Immature natural killer cell (primary cell): Measurements from ENCODE around the gene FGFR3. TPM values are rescaled to one million over a fixed set of nuclear protein-coding genes. Genes with fewer than 3 reads are reported as not detected.
"Not testable (repeated sequence)": the region's sequence is repeated elsewhere in the genome, so short reads cannot be mapped to it uniquely, and the experiment has no call there.

Source experiments
- DNase-seq, 3 donors: peaks; one replicate each; pipeline ENCODE4 v3.0.0; 2022; ENCODE audit warnings: mixed read lengths in 1 of 3
- H3K27ac Mint-ChIP-seq, 6 donors: one replicate each; pipeline ENCODE4 v1.8.0; 2020; ENCODE audit warnings: mixed read lengths in 6 of 6, mild to moderate bottlenecking in 5 of 6, inconsistent platforms in 4 of 6, moderate library complexity in 3 of 6
- H3K27me3 Mint-ChIP-seq, 3 donors: one replicate each; pipeline ENCODE4 v1.8.0; 2020 to 2021; ENCODE audit warnings: low read depth in 3 of 3, mild to moderate bottlenecking in 3 of 3, mixed read lengths in 3 of 3, moderate library complexity in 3 of 3, inconsistent platforms in 1 of 3
- H3K36me3 Mint-ChIP-seq, 3 donors: one replicate each; pipeline ENCODE4 v1.8.0; 2020; ENCODE audit warnings: mixed read lengths in 3 of 3, inconsistent platforms in 2 of 3, mild to moderate bottlenecking in 2 of 3
- H3K4me1 Mint-ChIP-seq, 2 donors: one replicate each; pipeline ENCODE4 v1.8.0; 2020; ENCODE audit warnings: inconsistent platforms in 2 of 2, mild to moderate bottlenecking in 2 of 2, mixed read lengths in 2 of 2, moderate library complexity in 1 of 2
- H3K4me3 Mint-ChIP-seq, 5 donors: one replicate each; pipeline ENCODE4 v1.8.0; 2020; ENCODE audit warnings: mild to moderate bottlenecking in 5 of 5, mixed read lengths in 5 of 5, inconsistent platforms in 3 of 5, moderate library complexity in 3 of 5
- H3K9me3 Mint-ChIP-seq, 6 donors: one replicate each; pipeline ENCODE4 v1.8.0; 2020; ENCODE audit warnings: mild to moderate bottlenecking in 6 of 6, mixed read lengths in 6 of 6, inconsistent platforms in 4 of 6, moderate library complexity in 3 of 6
- polyA plus RNA-seq, 3 donors: library from polyadenylated mRNA; unstranded; fragments of 300-500 nt; fragmentation: Illumina TruSeq; gene quantifications; one replicate each; pipeline ENCODE4 v1.2.3, GENCODE V29; 2021

The FGFR3 gene
- polyA plus RNA-seq, 3 donors from 2014 or later, result not detected

DNA sequence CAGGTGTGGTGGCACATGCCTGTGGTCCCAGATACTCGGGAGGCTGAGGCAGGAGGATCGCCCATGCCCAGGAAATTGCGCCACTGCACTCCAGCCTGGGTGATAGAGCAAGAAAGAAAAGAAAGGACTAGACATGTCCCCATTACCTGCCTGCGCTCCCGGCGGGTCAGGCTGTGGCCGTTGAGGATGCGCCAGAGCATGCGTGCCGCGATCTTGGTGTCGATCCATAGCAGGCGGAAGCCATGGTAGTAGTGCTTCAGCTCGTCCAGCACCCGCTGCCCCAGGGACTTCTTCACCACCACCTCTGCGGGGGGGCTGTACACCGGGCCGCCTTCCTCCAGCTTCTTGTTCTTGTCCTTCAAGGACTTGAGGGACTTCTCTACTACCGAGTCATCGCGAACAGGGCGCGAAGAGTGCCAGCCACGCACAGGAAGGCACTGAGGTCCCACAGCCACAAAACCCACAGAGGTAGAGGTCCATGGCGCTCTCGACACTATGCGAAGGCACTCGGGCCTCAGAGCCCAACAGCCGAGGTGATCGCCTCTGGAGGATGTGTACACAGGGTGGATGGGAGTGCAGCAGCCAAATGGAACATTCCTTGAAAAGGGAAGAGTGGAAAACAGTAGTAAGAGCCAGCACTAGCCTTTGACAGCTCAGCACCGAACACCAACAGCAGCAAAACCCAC is 48.3 kb downstream of the FGFR3 start:
- Mint-ChIP-seq H3K27ac (peak overlapping the region in 1 of 6 donors; percentile 24), H3K27me3 (peaks cover 0 to 3% (median 0%) of the 10 kb centered on the region in 3 donors), H3K4me1 (peaks cover 13 to 14% of the 10 kb centered on the region in 2 donors), H3K9me3 (no peaks in the 10 kb centered on the region), H3K4me3 (no peak overlapping the region), H3K36me3 (peaks cover 6 to 24% (median 10%) of the 10 kb centered on the region in 3 donors)
- no peak for DNase-seq

DNA sequence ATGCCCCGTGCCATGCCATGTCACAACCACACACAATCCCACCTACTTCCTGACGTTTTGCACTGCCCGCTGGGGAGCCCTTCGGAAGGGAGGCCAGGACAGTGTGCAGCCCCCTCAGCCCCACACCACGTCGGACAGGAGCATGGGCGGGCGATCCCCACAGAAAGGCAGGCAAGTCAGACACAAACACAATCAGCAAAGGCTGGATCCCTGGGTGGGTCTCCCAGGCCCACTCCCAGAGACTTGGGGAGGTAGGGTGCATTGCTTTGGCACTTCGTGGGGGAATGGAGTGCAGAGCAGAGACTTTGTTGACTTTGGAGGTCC is 48.8 kb downstream of the FGFR3 start:
- no peaks in the 10 kb centered on the region for H3K9me3 Mint-ChIP-seq
- peaks cover 13 to 14% of the 10 kb centered on the region in 2 donors for H3K4me1 Mint-ChIP-seq
- no peak for DNase-seq
- no peak overlapping the region for H3K4me3 Mint-ChIP-seq
- peak overlapping the region in 1 of 6 donors; percentile 24 for H3K27ac Mint-ChIP-seq
- peaks cover 0 to 3% (median 0%) of the 10 kb centered on the region in 3 donors for H3K27me3 Mint-ChIP-seq
- H3K36me3 Mint-ChIP-seq, result peaks cover 6 to 28% (median 10%) of the 10 kb centered on the region in 3 donors

DNA sequence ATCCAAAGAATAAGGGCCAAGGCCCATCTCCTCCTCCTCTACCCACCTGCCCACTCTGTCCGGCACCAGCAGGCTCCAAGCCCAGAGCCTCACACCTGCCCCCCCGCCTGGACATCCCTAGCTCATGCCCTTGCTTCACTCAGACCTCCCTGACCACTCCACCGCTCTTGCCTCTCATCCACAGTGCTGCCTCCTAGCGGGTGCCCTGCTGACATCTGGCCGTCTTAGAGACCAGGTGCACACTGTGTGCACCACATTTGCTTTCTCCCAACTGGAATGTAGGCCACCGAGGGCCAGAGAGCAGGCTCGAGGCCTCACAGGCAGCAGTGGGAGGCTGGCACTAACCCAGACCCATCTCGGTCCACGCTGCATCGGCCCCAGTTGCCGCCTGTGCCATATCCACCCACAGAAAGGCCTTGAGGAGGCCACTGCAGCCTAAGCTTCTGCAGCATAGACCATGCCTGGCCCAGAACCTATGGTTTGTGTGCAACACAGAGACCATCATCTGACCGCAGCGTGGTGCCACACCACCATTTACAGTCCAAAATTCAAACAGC is 49.3 kb downstream of the FGFR3 start:
- H3K9me3 Mint-ChIP-seq, result no peaks in the 10 kb centered on the region
- peak overlapping the region in 1 of 6 donors; percentile 50 for H3K27ac Mint-ChIP-seq
- no peak overlapping the region for H3K4me3 Mint-ChIP-seq
- H3K4me1 Mint-ChIP-seq, result peaks cover 13 to 14% of the 10 kb centered on the region in 2 donors
- H3K27me3 Mint-ChIP-seq, result peaks cover 0 to 3% (median 0%) of the 10 kb centered on the region in 3 donors
- no peak for DNase-seq
- H3K36me3 Mint-ChIP-seq, result peaks cover 6 to 28% (median 10%) of the 10 kb centered on the region in 3 donors

DNA sequence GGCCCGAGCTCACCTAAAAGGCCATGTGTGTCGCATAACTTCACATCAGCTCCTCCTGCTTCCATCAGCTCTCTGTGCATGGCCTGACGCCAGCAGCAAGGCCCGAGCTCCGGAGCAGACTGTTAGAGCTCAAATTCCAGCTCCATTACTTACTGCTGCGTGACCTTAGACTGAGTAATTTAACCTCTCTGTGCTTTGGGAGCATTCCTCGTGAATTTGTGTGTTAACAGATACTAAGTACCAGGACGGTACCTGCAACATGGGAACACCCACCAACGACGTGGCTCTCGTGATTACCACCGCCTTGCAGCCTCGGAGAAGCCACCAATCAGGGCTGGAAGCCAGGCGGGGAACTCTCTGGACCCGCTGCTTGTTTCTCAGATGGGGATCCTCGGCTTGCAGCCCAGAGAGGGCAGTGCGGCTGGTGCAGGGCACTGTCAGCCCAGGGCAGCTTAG is 49.9 kb downstream of the FGFR3 start:
- Mint-ChIP-seq H3K27ac (no peak overlapping the region), H3K36me3 (peaks cover 6 to 28% (median 10%) of the 10 kb centered on the region in 3 donors), H3K4me1 (peaks cover 13 to 14% of the 10 kb centered on the region in 2 donors), H3K9me3 (no peaks in the 10 kb centered on the region), H3K4me3 (no peak overlapping the region), H3K27me3 (peaks cover 0 to 3% (median 0%) of the 10 kb centered on the region in 3 donors)
- no peak for DNase-seq

DNA sequence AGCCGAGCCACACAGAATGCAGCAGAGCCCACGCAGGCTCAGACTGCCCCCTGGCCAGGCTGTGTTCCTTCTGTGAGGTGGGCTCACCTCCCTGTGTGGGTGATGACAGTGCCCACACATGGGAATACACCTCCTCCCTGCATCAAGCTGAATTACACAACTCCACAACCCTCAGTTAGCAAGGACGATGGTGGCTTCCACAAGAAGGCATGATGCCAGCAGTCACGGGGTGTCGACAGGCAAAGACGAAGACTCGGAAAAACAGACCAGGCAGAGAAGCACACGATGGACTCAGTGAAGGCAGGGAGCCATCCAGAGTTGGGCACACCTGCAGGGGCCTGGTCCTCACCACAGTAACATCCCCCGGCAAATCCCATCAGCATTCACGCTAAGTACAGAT is 50.8 kb downstream of the FGFR3 start:
- H3K4me3 Mint-ChIP-seq, result no peak overlapping the region
- H3K27ac Mint-ChIP-seq, result peak overlapping the region in 1 of 6 donors; percentile 67
- H3K4me1 Mint-ChIP-seq, result peaks cover 13 to 14% of the 10 kb centered on the region in 2 donors
- no peak for DNase-seq
- peaks cover 6 to 28% (median 10%) of the 10 kb centered on the region in 3 donors for H3K36me3 Mint-ChIP-seq
- H3K27me3 Mint-ChIP-seq, result peaks cover 0 to 3% (median 0%) of the 10 kb centered on the region in 3 donors
- no peaks in the 10 kb centered on the region for H3K9me3 Mint-ChIP-seq

DNA sequence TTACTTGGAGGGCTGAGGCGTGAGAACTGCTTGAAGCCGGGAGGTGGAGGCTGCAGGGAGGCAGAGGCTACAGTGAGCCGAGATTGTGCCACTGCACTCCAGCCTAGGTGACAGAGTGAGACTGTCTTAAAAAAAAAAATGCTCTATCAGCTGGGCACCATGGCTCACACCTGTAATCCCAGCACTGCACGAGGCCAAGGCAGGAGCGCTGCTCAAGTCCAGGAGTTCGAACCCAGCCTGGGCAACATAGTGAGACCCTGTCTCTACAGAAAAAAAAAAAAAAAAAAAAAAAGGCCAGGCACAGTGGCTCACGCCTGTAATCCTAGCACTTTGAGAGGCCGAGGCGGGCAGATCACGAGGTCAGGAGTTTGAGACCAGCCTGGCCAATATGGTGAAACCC is 51.5 kb downstream of the FGFR3 start:
- H3K9me3 Mint-ChIP-seq, DNase-seq, H3K4me3 Mint-ChIP-seq, H3K27me3 Mint-ChIP-seq, H3K27ac Mint-ChIP-seq: not testable (repeated sequence)
- H3K36me3 Mint-ChIP-seq, result peaks cover 0 to 22% (median 3%) of the 10 kb centered on the region in 3 donors
- H3K4me1 Mint-ChIP-seq, result peaks cover 12 to 14% of the 10 kb centered on the region in 2 donors

DNA sequence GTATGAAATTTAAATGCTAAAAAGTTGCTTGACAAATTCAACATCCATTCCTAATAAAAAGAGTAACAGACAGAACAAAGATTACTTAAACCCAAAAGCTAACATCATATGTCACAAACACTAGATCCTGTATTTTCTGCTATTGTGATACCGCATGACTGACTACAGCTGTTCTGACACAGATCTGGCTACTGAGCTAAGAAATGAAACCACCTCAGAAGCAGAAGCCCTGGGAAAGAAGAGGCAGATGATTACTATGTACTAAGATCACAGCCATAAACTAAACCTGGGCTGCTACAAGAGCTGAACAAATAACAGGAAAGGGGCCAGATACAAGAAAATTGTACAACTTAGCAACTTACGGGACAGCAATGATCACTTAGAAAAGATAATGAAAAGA is 53.5 kb downstream of the FGFR3 start:
- H3K4me1 Mint-ChIP-seq, result peaks cover 14 to 19% of the 10 kb centered on the region in 2 donors
- H3K4me3 Mint-ChIP-seq, result no peak overlapping the region
- peaks cover 0 to 19% (median 3%) of the 10 kb centered on the region in 3 donors for H3K36me3 Mint-ChIP-seq
- DNase-seq, result no peak
- H3K27ac Mint-ChIP-seq, result no peak overlapping the region
- H3K27me3 Mint-ChIP-seq, result peaks cover 0 to 3% (median 2%) of the 10 kb centered on the region in 3 donors
- H3K9me3 Mint-ChIP-seq, result no peaks in the 10 kb centered on the region

DNA sequence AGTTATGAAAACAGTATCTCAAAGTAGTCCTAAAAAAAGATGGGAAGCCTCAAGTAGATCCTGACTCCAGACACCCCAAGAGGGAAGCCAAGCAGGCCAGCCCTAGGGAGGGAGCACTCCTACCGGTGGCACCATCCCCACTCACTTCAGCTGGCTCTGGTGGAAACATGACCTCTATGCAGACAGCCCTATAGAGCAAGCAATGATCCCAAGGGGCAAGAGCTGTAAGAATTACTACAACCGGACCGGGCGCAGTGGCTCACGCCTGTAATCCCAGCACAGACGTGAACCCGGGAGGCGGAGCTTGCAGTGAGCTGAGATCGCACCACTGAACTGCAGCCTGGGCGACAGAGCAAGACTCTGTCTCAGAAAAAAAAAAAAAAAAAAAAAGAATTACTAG is 57.2 kb downstream of the FGFR3 start:
- H3K4me1 Mint-ChIP-seq, result peaks cover 30 to 39% of the 10 kb centered on the region in 2 donors
- H3K4me3 Mint-ChIP-seq, result no peak overlapping the region
- peaks cover 0 to 2% (median 0%) of the 10 kb centered on the region in 3 donors for H3K27me3 Mint-ChIP-seq
- H3K27ac Mint-ChIP-seq, result no peak overlapping the region
- DNase-seq, result no peak
- peaks cover 0 to 9% (median 0%) of the 10 kb centered on the region in 3 donors for H3K36me3 Mint-ChIP-seq
- no peaks in the 10 kb centered on the region for H3K9me3 Mint-ChIP-seq

DNA sequence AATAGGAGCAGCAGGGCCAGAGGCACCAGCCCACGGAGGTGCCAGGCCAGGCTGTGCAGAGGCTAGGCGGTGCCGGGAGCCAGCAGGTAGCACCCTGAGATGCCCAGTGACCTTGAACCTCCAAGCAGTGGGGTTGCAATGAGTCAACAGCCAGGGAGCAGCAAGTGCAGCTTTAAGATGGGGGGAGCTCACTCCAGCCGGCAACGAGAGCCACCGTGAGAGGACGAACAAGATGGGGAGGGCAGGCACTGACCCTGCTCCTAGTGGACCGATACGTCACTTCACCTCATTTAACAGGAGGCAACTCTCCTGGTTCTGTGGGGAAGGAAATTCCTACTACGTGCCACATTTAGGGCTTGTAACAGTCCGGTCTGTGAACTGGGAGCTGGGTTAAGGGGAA is 58.1 kb downstream of the FGFR3 start:
- no peak for DNase-seq
- Mint-ChIP-seq H3K36me3 (peaks cover 0 to 9% (median 0%) of the 10 kb centered on the region in 3 donors), H3K27me3 (peaks cover 0 to 2% (median 0%) of the 10 kb centered on the region in 3 donors), H3K27ac (peak overlapping the region in 1 of 6 donors; percentile 60), H3K9me3 (no peaks in the 10 kb centered on the region), H3K4me1 (peaks cover 30 to 39% of the 10 kb centered on the region in 2 donors), H3K4me3 (no peak overlapping the region)

DNA sequence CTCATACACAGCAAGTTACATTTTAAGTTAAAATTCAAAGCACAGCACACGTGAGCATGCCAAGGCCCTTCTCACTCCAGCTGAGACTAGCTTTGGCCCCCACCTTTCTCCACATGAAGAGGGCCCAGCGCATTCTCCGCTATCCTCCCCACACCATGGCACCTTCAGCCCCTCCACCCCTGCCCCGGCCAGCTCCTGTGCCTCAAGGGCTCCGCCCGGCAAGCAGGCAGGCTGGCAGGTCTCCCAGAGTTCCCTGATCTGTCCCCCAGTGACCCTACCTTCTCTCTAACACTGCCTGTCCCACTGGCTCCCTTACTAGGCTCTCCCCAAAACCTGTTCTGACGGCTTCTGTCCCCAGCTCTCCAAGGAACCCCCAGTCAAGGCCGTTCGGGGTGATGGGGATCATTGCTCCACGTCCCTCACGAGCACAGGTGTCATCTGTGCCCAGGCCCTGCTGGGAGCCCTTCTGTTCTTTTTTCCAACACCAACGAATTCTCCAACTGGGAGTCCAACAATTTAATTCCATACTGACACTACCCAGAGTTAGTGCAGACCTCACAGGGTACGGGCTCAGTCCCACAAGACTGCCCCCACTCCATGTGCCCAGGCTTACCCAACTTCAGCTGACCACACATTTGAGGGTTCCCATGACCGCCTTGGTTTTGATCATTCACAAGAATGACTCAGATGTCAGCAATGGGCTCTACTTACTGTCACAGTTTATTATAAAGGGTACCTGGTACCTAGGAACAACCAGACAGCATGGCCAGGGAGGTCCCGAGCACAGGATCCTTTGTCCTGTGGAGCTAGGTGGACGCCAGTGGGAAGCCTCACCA is 58.7 kb downstream of the FGFR3 start:
- H3K27me3 Mint-ChIP-seq, result peaks cover 0 to 2% (median 0%) of the 10 kb centered on the region in 3 donors
- peaks cover 0 to 4% (median 0%) of the 10 kb centered on the region in 3 donors for H3K36me3 Mint-ChIP-seq
- H3K9me3 Mint-ChIP-seq, result no peaks in the 10 kb centered on the region
- peak overlapping the region in 1 of 6 donors; percentile 40 for H3K27ac Mint-ChIP-seq
- no peak overlapping the region for H3K4me3 Mint-ChIP-seq
- peaks cover 30 to 39% of the 10 kb centered on the region in 2 donors for H3K4me1 Mint-ChIP-seq
- DNase-seq, result no peak

DNA sequence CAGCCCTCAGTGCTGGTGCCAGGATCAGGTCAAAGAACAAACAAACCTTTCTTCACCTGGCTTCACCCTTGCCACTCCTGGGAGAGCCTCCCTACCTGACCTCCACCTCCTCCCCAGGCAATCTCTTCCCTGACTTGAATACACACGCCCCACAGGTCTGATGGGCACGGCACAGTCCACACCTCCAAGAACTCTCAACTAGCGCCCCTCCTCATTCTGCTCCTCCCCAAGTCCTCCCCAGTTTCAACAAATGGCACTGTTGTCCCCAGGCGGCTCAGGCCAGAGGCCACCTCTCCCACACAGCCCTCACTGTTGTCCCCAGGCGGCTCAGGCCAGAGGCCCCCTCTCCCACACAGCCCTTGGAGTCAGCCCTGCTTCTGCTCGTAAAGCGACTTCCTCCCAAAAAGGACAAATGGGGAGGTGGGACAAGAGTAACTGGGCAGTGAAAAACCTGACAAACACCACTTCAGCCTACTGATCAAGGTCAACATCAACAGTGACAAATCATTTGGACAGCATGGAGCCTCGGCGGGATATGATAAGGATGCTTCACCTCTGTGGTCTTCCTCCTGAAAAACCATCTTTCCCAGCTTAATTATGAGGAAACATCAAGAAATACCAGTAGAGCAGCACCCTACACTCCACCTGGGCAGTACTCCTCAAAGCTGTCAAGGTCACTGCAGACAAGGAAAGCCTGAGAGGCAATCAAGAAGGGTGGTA is 60.0 kb downstream of the FGFR3 start:
- DNase-seq, result no peak
- peak overlapping the region in 1 of 5 donors; percentile 35 for H3K4me3 Mint-ChIP-seq
- H3K4me1 Mint-ChIP-seq, result peaks cover 37 to 48% of the 10 kb centered on the region in 2 donors
- peaks cover 0 to 6% (median 0%) of the 10 kb centered on the region in 3 donors for H3K27me3 Mint-ChIP-seq
- H3K27ac Mint-ChIP-seq, result peak overlapping the region in 3 of 6 donors; percentile 41 to 57 (median 49)
- H3K36me3 Mint-ChIP-seq, result no peaks in the 10 kb centered on the region
- H3K9me3 Mint-ChIP-seq, result no peaks in the 10 kb centered on the region

DNA sequence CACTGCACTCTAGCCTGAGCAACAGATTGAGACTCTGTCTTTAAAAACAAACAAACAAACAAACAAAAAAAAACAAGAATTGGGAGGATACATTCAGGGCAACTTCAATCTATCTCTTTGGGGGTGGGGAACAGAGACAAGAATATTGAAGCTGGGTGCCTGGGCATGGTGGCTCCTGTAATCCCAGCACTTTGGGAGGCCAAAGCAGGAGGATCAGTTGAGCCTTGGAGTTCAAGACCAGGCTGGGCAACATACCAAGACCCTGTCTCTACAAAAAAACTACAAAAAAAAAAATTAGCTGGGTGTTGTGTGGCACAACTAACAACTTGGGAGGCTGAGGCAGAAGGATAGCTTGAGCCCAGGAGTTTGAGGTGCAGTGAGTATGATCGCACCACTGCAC is 61.7 kb downstream of the FGFR3 start:
- Mint-ChIP-seq H3K27me3 (peaks cover 0 to 6% (median 0%) of the 10 kb centered on the region in 3 donors), H3K36me3 (no peaks in the 10 kb centered on the region), H3K4me1 (peaks cover 37 to 48% of the 10 kb centered on the region in 2 donors), H3K4me3 (peak overlapping the region; percentile 66 to 85 (median 82)), H3K9me3 (no peaks in the 10 kb centered on the region), H3K27ac (peak overlapping the region; percentile 45 to 92 (median 56))
- no peak for DNase-seq
